HG03457 (cell line): ENCODE data around the gene ADAMTS4.

Experiments used
- ATAC-seq: cut with Tn5 transposase; IDR thresholded peaks from one replicate; pipeline ENCODE4 v1.9.1; 2021; ENCODE audit warnings: moderate number of reproducible peaks; ENCODE audit not compliant: unreplicated experiment

Gene ADAMTS4

GRCh38 chr1:161158316-161159010 lies 40.4 kb downstream of the ADAMTS4 start:
- no peak for ATAC-seq

GRCh38 chr1:161157867-161158266 lies 41.0 kb downstream of the ADAMTS4 start:
- ATAC-seq: no peak

GRCh38 chr1:161153682-161154337 lies 45.0 kb downstream of the ADAMTS4 start, which contains the start of gene UFC1:
TSS of gene UFC1 (plus strand) at chr1:161153978. CDS start at chr1:161153998, 20 bp downstream.
- ATAC-seq: peak; percentile 50

- no peak for ATAC-seq
Observed at GRCh38 chr1:161153176-161153575, 45.7 kb downstream of the ADAMTS4 start.

GRCh38 chr1:161145832-161146231 lies 53.0 kb downstream of the ADAMTS4 start:
- ATAC-seq: no peak

- no peak for ATAC-seq
Observed at GRCh38 chr1:161140755-161141400, 58.0 kb downstream of the ADAMTS4 start.

- no peak for ATAC-seq
Observed at GRCh38 chr1:161139766-161140165, 59.1 kb downstream of the ADAMTS4 start.

GRCh38 chr1:161138431-161138830 lies 60.4 kb downstream of the ADAMTS4 start:
- no peak for ATAC-seq

GRCh38 chr1:161137881-161138280 lies 61.0 kb downstream of the ADAMTS4 start:
- no peak for ATAC-seq
